Cardiac muscle cell (in vitro differentiated cells and primary cell): ENCODE measurements around the gene AOPEP. TPM values are rescaled to one million over a fixed set of nuclear protein-coding genes. Genes with fewer than 3 reads are reported as not detected.

Source experiments
- DNase-seq, 2 donors: peaks; one replicate each; pipeline versions ENCODE4 v3.0.0 to v3.0.0-alpha.2; 2010 to 2017; ENCODE audit warnings: low read depth in 1 of 2, low spot score in 1 of 2
- H3K27ac ChIP-seq: fragments of 200-600 bp; sonication (generic); 2 replicates; pipeline ENCODE4 v1.5.1; 2016
- H3K27me3 ChIP-seq: fragments of 200-600 bp; sonication (generic); 2 replicates; pipeline ENCODE4 v1.6.0; 2016; ENCODE audit warnings: control low read depth
- H3K36me3 ChIP-seq: fragments of 200-600 bp; sonication (generic); 2 replicates; pipeline ENCODE4 v1.5.1; 2016; ENCODE audit warnings: control low read depth
- H3K4me1 ChIP-seq: fragments of 200-600 bp; sonication (generic); 2 replicates; pipeline ENCODE4 v1.8.1; 2017; ENCODE audit warnings: low read depth, mild to moderate bottlenecking, mixed run types
- H3K4me3 ChIP-seq: fragments of 200-600 bp; sonication (generic); 2 replicates; pipeline ENCODE4 v1.5.1; 2016; ENCODE audit warnings: mild to moderate bottlenecking
- H3K9me3 ChIP-seq: fragments of 200-600 bp; sonication (generic); 2 replicates; pipeline ENCODE4 v1.5.1; 2017; ENCODE audit warnings: low read depth, mild to moderate bottlenecking, control low read depth
- polyA plus RNA-seq: library from polyadenylated mRNA; unstranded; fragments of >200 nt; fragmentation: Nextera tagmentation; extraction: Ambion mirVana; gene quantifications from 2 replicates; pipeline ENCODE4 v1.2.1, GENCODE V29; 2016
- total RNA-seq: library from RNA; depleted of rRNA; stranded (reverse); fragments of >200 nt; gene quantifications from 2 replicates; pipeline ENCODE4 v1.2.3, GENCODE V29; 2016
- TF ChIP-seq, protein P1 (sequence below): IDR thresholded peaks from 2 replicates; pipeline ENCODE4 v1.5.1; 2012; ENCODE audit warnings: low read depth, mild to moderate bottlenecking, low read length

The AOPEP gene
- total and polyA plus RNA-seq, 2 experiments from 2014 or later = 46.8 to 88.7 TPM

DNA sequence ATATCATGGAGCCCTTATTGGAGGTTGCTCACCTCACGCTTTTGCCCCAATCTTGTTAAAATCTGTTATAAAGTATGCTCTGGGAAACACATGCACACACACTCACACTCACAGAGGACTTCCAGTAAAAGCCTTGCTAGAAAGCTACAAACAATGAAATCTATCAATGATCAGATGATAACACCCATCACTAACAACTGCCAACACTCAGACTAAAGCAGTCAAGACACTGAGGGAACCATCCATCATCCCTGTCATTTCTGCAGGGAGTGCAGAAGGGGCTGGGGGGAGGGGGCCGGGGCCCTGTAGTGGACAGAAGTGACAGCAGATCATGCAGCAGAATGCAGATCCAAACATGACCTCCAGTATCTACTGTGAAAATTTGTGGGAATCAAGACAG is 179.1 kb downstream of the AOPEP start:
- peaks cover 60% of the 10 kb centered on the region for H3K4me1 ChIP-seq
- TF ChIP-seq, protein P1, sequence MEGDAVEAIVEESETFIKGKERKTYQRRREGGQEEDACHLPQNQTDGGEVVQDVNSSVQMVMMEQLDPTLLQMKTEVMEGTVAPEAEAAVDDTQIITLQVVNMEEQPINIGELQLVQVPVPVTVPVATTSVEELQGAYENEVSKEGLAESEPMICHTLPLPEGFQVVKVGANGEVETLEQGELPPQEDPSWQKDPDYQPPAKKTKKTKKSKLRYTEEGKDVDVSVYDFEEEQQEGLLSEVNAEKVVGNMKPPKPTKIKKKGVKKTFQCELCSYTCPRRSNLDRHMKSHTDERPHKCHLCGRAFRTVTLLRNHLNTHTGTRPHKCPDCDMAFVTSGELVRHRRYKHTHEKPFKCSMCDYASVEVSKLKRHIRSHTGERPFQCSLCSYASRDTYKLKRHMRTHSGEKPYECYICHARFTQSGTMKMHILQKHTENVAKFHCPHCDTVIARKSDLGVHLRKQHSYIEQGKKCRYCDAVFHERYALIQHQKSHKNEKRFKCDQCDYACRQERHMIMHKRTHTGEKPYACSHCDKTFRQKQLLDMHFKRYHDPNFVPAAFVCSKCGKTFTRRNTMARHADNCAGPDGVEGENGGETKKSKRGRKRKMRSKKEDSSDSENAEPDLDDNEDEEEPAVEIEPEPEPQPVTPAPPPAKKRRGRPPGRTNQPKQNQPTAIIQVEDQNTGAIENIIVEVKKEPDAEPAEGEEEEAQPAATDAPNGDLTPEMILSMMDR = no peak
- H3K4me3 ChIP-seq = no peak overlapping the region
- no peaks in the 10 kb centered on the region for H3K36me3 ChIP-seq
- no peaks in the 10 kb centered on the region for H3K27me3 ChIP-seq
- no peaks in the 10 kb centered on the region for H3K9me3 ChIP-seq
- H3K27ac ChIP-seq = peak overlapping the region; percentile 73
- peak in 1 of 2 donors; percentile 54 for DNase-seq

DNA sequence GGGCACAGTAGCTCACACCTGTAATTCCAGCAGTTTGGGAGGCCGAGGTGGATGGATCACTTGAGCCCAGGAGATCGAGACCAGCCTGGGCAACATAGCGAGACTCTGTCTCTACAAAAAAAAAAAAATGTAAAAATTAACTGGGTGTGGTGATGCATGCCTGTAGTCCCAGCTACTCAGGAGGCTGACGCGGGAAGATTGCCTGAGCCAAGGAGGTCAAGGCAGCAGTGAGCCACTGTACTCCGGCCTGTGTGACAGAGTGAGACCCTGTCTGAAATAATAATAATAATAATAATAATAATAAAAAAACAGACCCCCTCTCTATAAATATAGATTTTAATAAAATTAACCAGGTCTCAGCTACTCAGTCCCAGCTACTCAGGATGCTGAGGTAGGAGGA is 179.7 kb downstream of the AOPEP start:
- no peaks in the 10 kb centered on the region for H3K27me3 ChIP-seq
- no peak for DNase-seq
- peak overlapping the region; percentile 73 for H3K27ac ChIP-seq
- TF ChIP-seq, protein P1 = no peak
- no peak overlapping the region for H3K4me3 ChIP-seq
- no peaks in the 10 kb centered on the region for H3K36me3 ChIP-seq
- H3K9me3 ChIP-seq = no peaks in the 10 kb centered on the region
- H3K4me1 ChIP-seq = peaks cover 63% of the 10 kb centered on the region

DNA sequence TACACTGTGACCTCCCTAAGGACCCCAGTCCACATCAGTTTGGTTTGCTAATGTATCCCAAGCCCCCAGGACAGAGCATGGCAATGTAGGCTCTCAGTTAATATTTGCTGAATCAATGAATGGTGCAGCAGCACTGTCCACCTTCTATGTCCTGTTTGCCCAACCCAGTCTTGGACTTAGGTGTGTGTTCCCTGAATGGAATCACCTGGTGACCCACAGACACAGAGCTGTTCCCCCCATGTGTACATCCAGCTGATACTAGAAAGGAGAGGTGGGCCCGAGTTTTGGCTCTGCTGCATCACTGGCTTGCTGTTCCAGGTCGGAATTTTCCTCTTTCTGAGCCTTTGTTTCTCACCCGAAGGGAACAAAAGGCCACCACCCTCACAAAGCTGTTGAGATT is 180.2 kb downstream of the AOPEP start:
- H3K27me3 ChIP-seq = no peaks in the 10 kb centered on the region
- H3K27ac ChIP-seq = peak overlapping the region; percentile 73
- no peak overlapping the region for H3K4me3 ChIP-seq
- H3K36me3 ChIP-seq = no peaks in the 10 kb centered on the region
- no peak for DNase-seq
- TF ChIP-seq, protein P1 = no peak
- H3K9me3 ChIP-seq = no peaks in the 10 kb centered on the region
- peaks cover 67% of the 10 kb centered on the region for H3K4me1 ChIP-seq

DNA sequence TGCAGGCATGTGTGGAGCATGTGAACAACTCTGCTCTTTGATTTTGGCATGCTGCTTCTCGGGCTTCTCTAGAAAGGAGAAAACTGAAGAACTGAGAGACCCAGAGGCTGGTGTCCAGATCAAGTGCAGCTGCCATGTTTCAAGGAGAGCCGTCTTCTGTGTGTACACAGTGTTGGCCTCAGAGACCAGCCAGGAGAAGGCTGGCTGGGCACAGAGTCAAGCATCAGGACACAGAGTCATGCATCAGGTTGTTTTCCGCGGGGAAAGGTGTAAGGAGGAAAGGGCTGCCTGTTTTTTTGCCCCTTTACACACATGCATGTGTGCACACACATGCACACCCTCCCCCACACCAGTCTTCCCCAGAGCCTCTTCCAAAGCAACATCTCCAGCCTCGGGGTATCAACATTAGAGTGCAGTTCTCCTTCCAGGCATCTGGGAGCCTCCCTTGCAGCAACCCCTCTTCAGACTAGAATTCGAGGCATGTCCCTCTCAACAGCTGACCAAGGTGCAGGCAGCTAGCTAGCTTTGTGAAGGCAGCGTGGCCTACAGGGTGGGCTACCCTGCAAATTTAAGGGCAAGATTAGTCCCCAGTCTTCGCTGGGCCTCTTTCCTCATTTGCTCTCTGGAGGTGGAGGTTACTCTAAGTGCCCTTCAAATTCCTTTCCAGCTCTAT is 180.9 kb downstream of the AOPEP start:
- Histone ChIP-seq H3K4me1 (peaks cover 67% of the 10 kb centered on the region), H3K27ac (peak overlapping the region; percentile 73), H3K9me3 (no peaks in the 10 kb centered on the region), H3K36me3 (no peaks in the 10 kb centered on the region), H3K27me3 (no peaks in the 10 kb centered on the region), H3K4me3 (no peak overlapping the region)
- TF ChIP-seq, protein P1 = no peak
- peak in 1 of 2 donors; percentile 32 for DNase-seq

DNA sequence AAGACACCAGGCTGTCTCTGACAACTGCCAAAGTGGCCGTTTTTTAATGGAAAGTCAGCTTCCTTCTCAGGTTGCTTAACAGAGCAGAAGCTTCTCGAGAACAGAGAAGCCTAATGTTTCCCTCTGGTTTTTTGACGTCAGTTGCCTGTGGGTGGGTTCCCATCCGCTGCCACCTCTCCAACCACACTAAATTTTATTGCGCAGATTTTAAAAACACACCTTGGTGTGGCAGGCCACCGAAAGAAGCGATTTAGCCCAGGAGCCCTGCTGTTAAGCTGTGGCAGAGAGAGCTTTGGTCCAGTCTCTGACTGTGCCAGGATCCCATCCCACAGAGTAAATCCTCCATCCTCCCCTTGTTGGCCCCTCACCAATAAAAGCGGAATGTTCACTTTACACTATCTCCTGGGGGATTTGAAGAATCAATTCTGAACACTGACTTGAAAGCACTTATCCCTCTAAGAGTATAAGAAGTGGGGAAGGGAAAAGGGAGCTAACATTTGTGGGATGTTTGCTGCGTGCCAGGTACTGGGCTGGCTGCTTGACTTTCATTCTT is 181.6 kb downstream of the AOPEP start:
- DNase-seq = no peak
- H3K9me3 ChIP-seq = no peaks in the 10 kb centered on the region
- H3K4me1 ChIP-seq = peaks cover 74% of the 10 kb centered on the region
- TF ChIP-seq, protein P1 = no peak
- H3K27me3 ChIP-seq = no peaks in the 10 kb centered on the region
- no peaks in the 10 kb centered on the region for H3K36me3 ChIP-seq
- no peak overlapping the region for H3K4me3 ChIP-seq
- H3K27ac ChIP-seq = peak overlapping the region; percentile 73
